DMS79 (cell line): ENCODE data around the gene YTHDF1.

Experiments used
- DNase-seq: peaks from one replicate; lab custom pipeline; 2025; lab: John Stamatoyannopoulos, UW

The YTHDF1 gene

GRCh38 chr20:63155266-63156165, 60.4 kb downstream of the YTHDF1 start:
- no peak for DNase-seq

GRCh38 chr20:63154395-63154794, 61.5 kb downstream of the YTHDF1 start:
- DNase-seq = no peak

DNA sequence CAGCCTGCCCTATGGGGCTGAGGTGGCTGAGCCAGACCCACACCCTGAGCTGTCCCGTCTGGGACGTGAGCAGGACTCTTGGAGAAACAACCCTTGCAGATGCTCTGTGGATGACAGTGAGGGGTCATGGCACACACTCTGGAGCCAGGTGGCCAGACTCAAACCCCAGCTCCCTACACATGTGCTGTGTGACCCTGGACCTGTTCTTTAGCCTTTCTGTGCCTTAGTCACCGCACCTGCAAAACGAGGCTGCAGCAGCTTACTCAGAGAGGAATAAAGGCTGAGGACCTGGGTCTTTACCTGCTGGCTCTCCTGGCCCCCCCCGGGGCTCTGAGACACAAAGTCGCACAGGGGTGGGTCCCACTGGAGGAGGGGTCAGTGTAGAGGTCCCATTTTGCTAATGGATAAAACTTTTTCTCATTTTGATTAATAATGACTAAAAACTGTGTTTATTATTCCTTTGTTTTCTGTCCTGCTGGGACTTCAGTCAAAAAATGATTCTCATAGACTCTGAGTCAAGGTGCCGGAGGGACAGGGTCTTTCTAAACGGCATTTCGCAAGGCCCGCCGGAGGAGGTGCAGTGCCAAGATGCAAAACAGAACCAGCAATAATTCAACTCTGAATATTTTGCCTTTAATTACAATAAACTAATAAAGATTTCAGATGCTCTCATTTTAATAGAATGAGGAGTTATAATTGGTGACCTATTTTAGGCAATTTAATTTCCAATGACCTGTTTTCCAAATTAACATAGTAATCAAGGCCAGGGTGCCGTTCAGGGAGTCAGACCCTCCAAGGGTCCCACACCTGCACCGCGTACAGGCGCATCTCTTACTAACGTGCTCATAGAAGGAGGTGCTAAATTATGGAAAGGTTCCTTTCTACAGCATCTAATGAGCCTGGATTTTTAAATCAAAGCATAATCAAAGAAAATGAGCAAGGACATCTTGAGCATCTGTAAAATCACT, 62.4 kb downstream of the YTHDF1 start:
- DNase-seq = no peak

GRCh38 chr20:63152322-63153253, 63.3 kb downstream of the YTHDF1 start:
- no peak for DNase-seq

DNA sequence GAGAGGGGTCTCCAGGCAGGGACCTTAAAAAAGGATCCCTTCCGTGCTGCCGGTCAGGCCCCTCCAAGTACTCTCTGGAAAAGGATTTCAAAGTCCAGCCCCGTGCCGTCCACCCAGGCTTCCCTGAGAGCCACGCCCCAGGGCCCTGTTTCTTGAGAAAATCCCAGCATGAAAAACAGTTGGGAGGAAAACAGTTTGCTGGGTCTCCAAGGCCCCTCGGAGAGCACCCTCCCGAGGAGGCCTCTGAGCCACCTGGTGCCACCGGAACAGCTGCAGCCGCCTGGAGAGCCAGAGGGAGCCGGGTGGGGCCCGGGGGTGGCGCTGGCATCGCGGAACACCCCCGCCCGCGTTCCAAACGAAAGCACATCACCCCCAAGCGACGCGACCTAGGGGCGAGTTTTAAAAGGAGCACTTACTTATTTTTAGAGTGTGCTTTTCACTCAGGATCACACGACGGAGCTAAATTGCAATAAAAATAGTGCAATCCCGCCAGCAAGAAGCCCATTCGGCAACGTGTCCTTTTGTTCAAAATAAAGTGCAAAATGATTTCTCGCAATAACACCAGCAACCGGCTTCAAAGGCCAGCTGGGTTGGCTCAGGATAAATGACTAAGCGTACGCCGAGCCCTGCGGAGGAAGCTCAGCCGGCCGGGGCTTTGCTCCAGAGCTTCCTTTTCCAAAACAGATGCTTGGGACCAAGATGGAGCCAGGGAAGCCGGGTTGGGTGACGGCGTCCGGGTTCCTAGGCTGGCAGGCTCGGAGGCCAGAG, 64.2 kb downstream of the YTHDF1 start:
- no peak for DNase-seq

- no peak for DNase-seq
Observed at GRCh38 chr20:63150911-63151531, 64.9 kb downstream of the YTHDF1 start.

DNA sequence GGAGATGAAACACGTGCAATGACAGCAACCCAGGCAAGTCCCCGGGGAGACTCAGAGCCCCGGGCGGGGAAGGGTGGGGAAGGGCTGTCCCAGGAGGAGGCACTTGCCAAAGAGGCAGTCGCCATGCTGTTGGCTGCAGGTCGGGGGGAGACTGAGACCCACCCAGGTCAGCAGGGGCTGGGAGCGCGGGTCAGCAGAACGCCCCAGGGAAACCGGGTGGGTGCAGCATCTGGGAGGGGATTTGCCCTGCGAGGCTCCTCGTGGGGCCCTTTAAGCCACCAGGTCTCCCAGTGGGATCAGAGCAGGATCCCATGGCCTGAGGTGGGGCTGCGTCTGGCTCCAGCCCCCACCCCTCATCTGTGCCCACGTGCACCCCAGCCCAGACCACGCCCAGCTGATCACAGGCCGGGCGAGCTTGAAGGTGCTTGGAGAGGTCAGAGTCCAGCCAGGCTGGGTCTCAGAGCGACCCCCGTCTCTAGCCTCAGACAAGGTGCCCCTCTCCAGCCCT, 65.5 kb downstream of the YTHDF1 start:
- DNase-seq = no peak

GRCh38 chr20:63149531-63150192, 66.3 kb downstream of the YTHDF1 start:
- no peak for DNase-seq

GRCh38 chr20:63148696-63149095, 67.2 kb downstream of the YTHDF1 start:
- no peak for DNase-seq

- no peak for DNase-seq
Observed at GRCh38 chr20:63147532-63147931, 68.4 kb downstream of the YTHDF1 start.
